GM19463 (cell line): ENCODE measurements around the gene DMBT1.
"Not testable (repeated sequence)": the region's sequence is repeated elsewhere in the genome, so short reads cannot be mapped to it uniquely, and the experiment has no call there.

Experiments used
- ATAC-seq: cut with Tn5 transposase; IDR thresholded peaks from one replicate; pipeline ENCODE4 v1.9.1; 2021; ENCODE audit warnings: mild to moderate bottlenecking, moderate library complexity; ENCODE audit not compliant: unreplicated experiment

Gene DMBT1

DNA sequence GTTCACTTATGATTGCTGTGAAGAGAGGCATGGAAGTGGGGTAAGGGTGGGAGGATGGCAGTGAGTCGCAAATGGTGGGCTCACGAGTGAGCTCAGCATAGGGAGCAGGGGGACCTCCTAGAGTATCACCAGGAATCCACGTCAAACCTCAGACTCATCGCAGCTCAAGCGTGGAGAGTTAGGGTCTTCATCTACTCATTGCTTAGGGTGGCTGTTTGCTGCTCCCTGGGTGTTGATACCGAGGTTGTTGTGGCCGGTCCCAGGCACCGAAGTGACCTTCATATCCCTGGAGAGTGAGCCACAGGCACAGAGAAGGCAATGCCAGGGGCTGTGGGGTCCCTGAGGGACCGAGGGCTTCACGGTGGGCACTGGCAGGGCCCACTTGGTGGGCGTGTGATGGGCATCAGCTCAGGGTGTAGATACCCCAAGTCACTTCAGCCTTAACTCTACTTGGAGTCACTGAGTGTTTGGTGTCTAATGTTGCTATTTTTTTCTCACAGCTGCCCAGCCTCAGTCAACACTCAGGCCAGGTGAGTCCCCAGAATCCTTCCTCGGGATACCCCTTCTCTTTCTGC, 16.8 kb downstream of the DMBT1 start:
- no peak for ATAC-seq

GRCh38 chr10:122586070-122586469, 25.5 kb downstream of the DMBT1 start:
- not testable (repeated sequence) for ATAC-seq

DNA sequence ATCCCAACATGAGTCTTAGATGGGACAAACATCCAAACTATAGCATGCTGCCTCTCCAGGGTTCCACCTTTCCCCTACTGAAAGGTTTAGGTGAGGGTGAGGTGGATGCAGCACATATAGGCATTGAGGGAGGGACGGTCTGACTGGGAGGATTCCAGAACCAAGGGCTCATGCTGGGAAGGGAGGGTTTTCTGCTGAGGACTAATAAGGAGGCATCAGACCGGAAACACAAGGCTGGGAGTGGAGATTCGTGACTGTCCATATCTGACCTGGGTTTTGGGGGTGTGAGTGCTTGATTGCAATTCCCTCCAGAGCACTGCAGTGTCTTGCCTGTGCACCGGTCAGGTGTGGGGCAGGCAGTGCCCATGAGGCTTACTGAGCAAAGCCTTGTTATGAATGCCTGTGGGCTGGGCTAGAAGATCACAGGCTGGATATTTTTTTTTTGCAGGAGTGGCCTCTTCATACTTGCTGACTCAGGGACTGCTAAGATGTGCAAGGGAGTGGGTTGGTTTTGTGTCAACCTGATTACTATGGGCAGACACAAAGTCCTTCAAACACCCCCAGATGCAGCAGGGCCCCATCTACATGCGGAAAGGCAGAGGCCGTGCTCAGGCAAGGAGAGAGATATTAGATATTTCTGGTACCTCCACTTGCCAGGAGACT, 26.7 kb downstream of the DMBT1 start:
- ATAC-seq: no peak

DNA sequence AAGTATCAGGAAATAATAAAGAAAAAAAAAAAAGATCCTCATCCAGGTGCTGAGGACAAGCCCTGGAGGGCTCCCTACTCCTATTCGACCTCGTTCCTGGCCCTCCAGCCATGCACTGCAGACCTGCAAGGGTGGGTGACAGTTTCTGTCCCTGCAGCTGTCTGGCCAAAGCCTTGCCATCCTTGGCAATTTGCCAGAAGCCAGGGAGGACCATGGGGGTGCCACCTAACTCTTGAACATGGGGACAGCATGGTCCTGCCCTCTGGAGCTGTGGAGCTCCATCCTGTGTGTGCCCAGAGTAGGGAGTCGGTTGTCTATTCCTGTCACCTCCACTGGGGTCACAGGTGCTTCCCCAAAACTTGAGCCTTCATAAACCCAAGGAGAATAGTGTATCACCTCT, 27.8 kb downstream of the DMBT1 start:
- ATAC-seq: no peak

DNA sequence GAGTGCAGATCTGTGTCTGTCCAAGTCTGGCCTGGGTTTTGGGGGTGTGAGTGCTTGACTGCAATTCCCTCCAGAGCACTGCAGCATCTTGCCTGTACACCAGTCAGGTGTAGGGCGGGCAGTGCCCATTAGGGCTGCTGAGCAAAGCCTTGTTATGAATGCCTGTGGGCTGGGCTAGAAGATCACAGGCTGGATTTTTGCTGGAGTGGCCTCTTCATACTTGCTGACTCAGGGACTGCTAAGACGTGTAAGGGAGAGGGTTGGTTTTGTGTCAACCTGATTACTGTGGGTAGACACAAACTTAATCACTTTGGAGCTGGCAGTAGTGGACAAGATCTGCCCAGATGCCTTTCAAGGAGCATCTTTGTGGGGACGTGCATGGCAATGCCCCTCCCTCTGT, 29.6 kb downstream of the DMBT1 start:
- ATAC-seq: no peak

DNA sequence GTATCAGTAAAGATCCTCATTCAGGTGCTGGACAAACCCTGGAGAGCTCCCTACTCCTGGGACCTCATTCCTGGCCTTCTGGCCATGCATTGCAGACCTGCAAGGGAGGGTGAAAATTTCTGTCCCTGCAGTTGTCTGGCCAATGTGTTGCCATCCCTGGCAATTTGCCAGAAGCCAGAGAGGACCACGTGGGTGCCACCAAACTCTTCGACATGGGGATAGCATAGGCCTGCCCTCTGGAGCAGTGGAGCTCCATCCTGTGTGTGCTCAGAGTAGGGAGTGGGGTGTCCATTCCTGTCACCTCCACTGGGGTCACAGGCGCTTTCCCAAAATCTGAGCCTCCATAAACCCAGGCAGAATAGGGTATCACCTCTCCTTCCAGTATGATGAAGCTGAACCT, 31.2 kb downstream of the DMBT1 start:
- ATAC-seq: no peak

DNA sequence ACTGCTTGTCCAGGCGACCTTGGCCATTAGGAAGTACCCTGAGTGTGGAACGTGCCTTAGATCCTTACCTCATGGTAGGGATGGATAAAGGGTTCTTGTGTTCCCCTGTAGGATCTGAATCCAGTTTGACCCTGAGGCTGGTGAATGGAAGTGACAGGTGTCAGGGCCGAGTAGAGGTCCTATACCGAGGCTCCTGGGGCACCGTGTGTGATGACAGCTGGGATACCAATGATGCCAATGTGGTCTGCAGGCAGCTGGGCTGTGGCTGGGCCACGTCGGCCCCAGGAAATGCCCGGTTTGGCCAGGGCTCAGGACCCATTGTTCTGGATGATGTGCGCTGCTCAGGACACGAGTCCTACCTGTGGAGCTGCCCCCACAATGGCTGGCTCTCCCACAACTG, 31.6 kb downstream of the DMBT1 start:
- no peak for ATAC-seq

- ATAC-seq: no peak
Observed at GRCh38 chr10:122617476-122618270, 57.1 kb downstream of the DMBT1 start.

DNA sequence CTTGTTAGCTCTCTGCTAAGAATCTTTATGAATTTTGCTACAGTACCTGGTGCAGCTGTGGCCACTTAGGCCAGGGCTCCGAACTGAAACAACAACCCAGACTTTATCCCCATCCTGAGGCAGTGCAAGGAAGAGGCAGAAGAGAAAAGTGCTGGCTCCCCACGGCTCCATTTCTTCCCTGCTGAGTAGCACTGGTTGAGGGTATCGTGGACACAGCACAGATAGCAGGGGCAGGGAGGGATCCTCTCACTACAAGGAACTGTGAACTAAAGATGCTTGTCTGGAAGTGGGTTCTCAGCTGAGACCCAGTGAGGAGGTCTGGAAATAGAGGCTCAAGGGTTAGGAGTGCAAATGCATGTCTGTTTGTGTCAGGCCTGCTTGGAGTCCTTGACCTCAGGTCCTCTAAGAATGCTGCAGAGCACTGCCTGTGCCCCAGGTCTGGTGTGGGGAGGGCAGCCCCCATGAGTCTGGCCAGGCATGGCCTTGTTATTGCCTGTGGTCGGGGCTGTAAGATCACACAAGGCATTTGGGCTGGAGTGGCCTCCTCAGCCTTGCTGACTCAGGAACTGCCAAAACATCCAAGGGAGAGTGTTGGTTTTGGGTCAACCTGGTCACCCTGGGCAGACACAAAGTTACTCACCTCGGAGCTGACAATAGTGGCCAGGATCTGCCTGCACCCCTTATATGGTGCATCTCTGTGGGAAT, 58.1 kb downstream of the DMBT1 start:
- no peak for ATAC-seq

DNA sequence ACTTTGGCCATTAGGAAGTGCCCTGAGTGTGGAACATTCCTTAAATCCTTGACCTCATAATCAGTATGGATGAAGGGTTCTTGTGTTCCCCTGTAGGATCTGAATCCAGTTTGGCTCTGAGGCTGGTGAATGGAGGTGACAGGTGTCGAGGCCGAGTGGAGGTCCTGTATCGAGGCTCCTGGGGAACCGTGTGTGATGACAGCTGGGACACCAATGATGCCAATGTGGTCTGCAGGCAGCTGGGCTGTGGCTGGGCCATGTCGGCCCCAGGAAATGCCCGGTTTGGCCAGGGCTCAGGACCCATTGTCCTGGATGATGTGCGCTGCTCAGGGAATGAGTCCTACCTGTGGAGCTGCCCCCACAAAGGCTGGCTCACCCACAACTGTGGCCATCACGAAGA, 60.4 kb downstream of the DMBT1 start:
- ATAC-seq: not testable (repeated sequence)

- ATAC-seq: no peak
Observed at GRCh38 chr10:122624546-122624945, 64.0 kb downstream of the DMBT1 start.

DNA sequence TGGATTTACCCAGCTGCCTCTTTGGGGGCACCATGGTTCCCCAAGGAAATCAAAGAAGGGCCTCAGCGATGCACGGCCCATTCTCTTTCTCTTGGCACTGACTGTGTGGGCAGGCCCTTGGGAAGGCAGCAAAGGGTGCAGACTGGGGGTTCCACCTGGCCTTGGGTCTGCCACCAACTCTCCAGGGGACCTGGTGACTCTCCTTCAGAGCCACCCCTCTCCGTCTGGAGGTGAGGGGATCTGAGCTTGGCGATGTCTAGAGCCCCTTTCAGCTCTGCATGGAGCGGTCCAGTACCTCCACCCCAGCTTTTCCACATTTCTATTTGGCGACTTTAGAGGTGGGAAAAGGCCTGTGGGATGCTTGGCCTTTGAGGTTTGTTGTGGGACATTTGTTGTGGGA, 70.0 kb downstream of the DMBT1 start:
- ATAC-seq: no peak

- no peak for ATAC-seq
Observed at GRCh38 chr10:122632031-122632430, 71.5 kb downstream of the DMBT1 start.

DNA sequence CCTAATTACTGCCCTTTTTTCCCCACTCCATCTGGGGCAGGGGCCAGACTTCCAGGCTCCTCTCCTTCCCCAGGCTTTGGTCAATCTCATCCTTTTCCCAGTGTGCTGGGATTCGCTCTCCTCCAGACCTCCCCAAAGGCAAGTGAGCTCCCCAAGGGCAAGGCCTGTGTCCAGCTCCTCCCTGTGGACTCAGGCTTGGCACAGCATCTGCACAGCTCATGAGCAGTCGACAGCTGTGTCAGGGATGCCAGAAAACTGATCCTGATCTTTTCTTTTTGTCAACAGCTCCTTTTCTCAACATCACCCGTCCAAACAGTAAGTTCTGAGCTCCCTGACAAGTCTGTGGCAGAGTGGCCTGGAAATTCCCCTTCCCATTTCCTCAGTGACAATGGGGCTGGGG, 72.0 kb downstream of the DMBT1 start:
- no peak for ATAC-seq

GRCh38 chr10:122636953-122637352, 76.4 kb downstream of the DMBT1 start:
- ATAC-seq: no peak

DNA sequence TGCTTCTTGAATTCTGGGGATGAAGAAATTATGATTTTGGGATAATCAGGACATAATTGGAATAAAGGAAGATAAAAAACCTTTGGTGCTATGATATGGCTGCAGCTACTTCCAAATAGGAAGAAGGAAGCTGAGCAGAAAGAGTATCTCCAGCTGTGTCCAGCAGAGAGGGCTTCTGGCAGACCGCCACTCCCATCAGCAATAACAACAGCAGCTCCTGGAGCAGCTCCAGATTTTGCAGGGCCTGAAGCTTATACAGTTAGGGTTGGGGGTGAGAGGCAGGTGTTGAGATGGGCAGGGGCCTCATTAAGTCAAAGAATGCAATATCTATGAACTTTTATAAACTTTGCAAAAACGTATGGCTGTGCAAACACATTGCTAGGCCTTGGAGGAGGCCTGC, 76.8 kb downstream of the DMBT1 start:
- ATAC-seq: no peak

GRCh38 chr10:122638106-122638505, 77.6 kb downstream of the DMBT1 start:
- no peak for ATAC-seq

GRCh38 chr10:122639801-122640200, 79.2 kb downstream of the DMBT1 start:
- ATAC-seq: no peak

DNA sequence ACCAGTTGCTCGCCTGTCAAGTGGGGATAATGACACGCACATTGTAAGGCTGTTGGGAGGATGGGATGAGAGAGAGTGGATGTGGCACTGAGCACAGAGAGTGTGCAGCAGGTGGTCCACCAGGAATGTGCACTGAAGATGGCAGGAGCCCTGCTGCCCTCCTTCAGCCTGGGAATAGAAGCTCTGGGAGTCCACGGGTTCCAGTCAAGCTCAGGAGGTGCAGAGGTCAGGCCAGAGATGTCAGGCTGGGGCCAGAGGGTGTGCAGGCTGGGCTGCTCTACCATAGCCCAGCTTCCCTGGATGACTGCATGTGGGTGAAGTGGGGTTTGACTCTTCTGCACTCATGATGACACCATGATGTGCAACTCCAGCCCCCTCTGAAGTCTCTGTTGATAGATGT, 80.4 kb downstream of the DMBT1 start:
- no peak for ATAC-seq

DNA sequence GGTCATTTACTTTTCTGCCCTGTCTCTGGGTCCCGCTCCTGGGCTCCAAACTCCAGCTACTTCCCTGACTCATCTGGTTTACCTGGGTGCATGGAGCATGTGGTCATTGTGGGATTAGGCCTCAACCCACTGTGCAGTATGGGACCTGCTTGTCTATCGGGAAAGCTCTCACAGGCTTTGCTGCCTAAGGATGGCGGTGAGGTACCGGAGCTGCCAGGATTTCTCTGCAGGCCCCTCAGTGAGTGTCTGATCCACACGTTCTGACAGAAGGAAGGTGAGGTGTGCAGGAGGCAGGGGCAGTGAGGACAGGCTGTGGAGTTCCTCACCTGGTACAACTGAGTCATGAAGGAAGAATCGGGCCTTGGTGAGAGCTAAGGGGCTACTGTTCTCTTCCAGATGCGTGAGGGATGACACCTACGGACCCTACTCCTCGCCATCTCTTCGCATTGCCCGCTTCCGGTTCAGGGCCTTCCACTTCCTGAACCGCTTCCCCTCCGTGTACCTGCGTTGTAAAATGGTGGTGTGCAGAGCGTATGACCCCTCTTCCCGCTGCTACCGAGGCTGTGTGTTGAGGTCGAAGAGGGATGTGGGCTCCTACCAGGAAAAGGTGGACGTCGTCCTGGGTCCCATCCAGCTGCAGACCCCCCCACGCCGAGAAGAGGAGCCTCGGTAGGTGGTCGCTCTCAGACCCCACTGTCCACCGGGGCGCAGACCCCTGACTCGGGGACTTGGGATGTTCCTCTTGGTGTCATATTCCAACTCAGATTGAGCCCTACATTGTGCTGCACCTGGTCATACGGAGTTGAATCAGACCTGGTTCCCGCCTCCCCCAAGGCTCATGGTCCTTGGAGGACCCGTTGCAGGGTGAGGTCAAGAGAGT, 82.4 kb downstream of the DMBT1 start:
- no peak for ATAC-seq
